ENCODE measurements around the gene DIAPH2.

- no peak for TF ChIP-seq CTCF (IDR thresholded peaks at IDR 0.05; ENCODE audit: low read length)
- no peak for TF ChIP-seq EZH2phosphoT487 (IDR thresholded peaks at IDR 0.05; ENCODE audit: low read length)
- no peak for TF ChIP-seq EZH2 (optimal IDR thresholded peaks at IDR 0.05; ENCODE audit: low read depth, low read length)
Measured at GRCh38 chrX:96989830-96990571, 305.4 kb downstream of the DIAPH2 start.
